OCI-LY7 (cell line): ENCODE data around the gene SYCP3. TPM values are rescaled to one million over a fixed set of nuclear protein-coding genes. Genes with fewer than 3 reads are reported as not detected.

Source experiments
- BruUV-seq: library from RNA; stranded (reverse); fragments of 400-500 nt; replicated peaks from 2 replicates; lab custom pipeline; 2021; lab: Mats Ljungman, UMichigan
- CTCF ChIA-PET: fragments of 300-600 bp; sonication (Branson Sonifier 250); formaldehyde crosslinking; loops from one replicate; lab custom pipeline; 2022; ENCODE audit warnings: antibody characterized with exemption; ENCODE audit not compliant: unreplicated experiment; lab: Charles Lee
- POLR2A ChIA-PET: fragments of 300-600 bp; sonication (Branson Sonifier 250); formaldehyde crosslinking; loops from one replicate; lab custom pipeline; 2022; ENCODE audit warnings: antibody characterized with exemption; lab: Charles Lee
- DNase-seq: peaks from one replicate; pipeline ENCODE4 v3.0.0-alpha.2; 2015; ENCODE audit warnings: low spot score
- H2AFZ ChIP-seq: fragments of 200-600 bp; sonication (generic), shearing (Covaris generic); 2 replicates; pipeline ENCODE4 v1.6.1; 2014; ENCODE audit warnings: mild to moderate bottlenecking, antibody characterized with exemption, low read length, moderate library complexity
- H3K27ac ChIP-seq: fragments of 200-600 bp; sonication (generic); 2 replicates; pipeline ENCODE4 v1.5.1; 2014; ENCODE audit warnings: mixed run types, low read depth, mild to moderate bottlenecking, moderate library complexity, low read length, inconsistent platforms; ENCODE audit not compliant: poor library complexity, severe bottlenecking
- H3K36me3 ChIP-seq: fragments of 200-600 bp; sonication (generic); 2 replicates; pipeline ENCODE4 v1.6.1; 2014; ENCODE audit warnings: mild to moderate bottlenecking, antibody characterized with exemption, low read length, moderate library complexity, mixed read lengths; ENCODE audit not compliant: insufficient read depth
- H3K4me1 ChIP-seq: fragments of 200-600 bp; sonication (generic); 2 replicates; pipeline ENCODE4 v1.5.1; 2014; ENCODE audit warnings: mild to moderate bottlenecking, low read length; ENCODE audit not compliant: insufficient read depth, poor library complexity, severe bottlenecking
- H3K4me2 ChIP-seq: fragments of 200-600 bp; sonication (generic); 2 replicates; pipeline ENCODE4 v1.6.1; 2014; ENCODE audit warnings: mild to moderate bottlenecking, low read length
- H3K4me3 ChIP-seq: fragments of 200-600 bp; sonication (generic); 2 replicates; pipeline ENCODE4 v1.5.1; 2014; ENCODE audit warnings: mild to moderate bottlenecking, low read depth, low read length; ENCODE audit not compliant: poor library complexity, severe bottlenecking
- H3K79me2 ChIP-seq: fragments of 200-600 bp; sonication (generic); 2 replicates; pipeline ENCODE4 v1.6.1; 2016; ENCODE audit warnings: low read depth, mild to moderate bottlenecking, low read length, moderate library complexity, mixed read lengths; ENCODE audit not compliant: insufficient read depth
- H3K9me2 ChIP-seq: fragments of 200-600 bp; sonication (generic); 2 replicates; pipeline ENCODE4 v1.6.1; 2016; ENCODE audit warnings: mild to moderate bottlenecking, low read length, mixed read lengths; ENCODE audit not compliant: insufficient read depth
- H3K9me3 ChIP-seq: fragments of 200-600 bp; sonication (generic); 2 replicates; pipeline ENCODE4 v1.6.1; 2014; ENCODE audit warnings: mild to moderate bottlenecking, mixed run types, low read length, mixed read lengths
- H4K20me1 ChIP-seq: fragments of 200-600 bp; sonication (generic); 2 replicates; pipeline ENCODE4 v1.6.1; 2014; ENCODE audit warnings: mild to moderate bottlenecking, antibody characterized with exemption, low read length, moderate library complexity, mixed read lengths; ENCODE audit not compliant: insufficient read depth
- CTCF ChIP-seq: fragments of 200-600 bp; sonication (generic); conservative IDR thresholded peaks from 2 replicates; pipeline ENCODE4 v1.5.1; 2014; ENCODE audit warnings: mild to moderate bottlenecking, antibody characterized with exemption, low read length, moderate library complexity, mixed read lengths
- EZH2phosphoT487 ChIP-seq: fragments of 200-600 bp; sonication (generic); IDR thresholded peaks from 2 replicates; pipeline ENCODE4 v1.6.1; 2018; ENCODE audit warnings: low read depth, borderline replicate concordance, mild to moderate bottlenecking, mixed run types, antibody characterized with exemption, low read length, moderate library complexity, mixed read lengths
- intact Hi-C: fragments of 100-400 bp; cut with micrococcal nuclease; formaldehyde crosslinking; loops from one replicate; pipeline ENCODE4 v1.10.0; 2022; ENCODE audit not compliant: unreplicated experiment
- total RNA-seq, 2 experiments: library from RNA; depleted of rRNA in 1 of 2; stranded (reverse); fragments of >200 nt in 1 of 2; shearing (Covaris generic) in 1 of 2; gene quantifications; 2 replicates each; pipeline ENCODE4 v1.2.3, GENCODE V29; 2014 to 2022

SYCP3 gene
- total RNA-seq, 2 experiments from 2014 or later, result 0.13 to 0.36 TPM

DNA sequence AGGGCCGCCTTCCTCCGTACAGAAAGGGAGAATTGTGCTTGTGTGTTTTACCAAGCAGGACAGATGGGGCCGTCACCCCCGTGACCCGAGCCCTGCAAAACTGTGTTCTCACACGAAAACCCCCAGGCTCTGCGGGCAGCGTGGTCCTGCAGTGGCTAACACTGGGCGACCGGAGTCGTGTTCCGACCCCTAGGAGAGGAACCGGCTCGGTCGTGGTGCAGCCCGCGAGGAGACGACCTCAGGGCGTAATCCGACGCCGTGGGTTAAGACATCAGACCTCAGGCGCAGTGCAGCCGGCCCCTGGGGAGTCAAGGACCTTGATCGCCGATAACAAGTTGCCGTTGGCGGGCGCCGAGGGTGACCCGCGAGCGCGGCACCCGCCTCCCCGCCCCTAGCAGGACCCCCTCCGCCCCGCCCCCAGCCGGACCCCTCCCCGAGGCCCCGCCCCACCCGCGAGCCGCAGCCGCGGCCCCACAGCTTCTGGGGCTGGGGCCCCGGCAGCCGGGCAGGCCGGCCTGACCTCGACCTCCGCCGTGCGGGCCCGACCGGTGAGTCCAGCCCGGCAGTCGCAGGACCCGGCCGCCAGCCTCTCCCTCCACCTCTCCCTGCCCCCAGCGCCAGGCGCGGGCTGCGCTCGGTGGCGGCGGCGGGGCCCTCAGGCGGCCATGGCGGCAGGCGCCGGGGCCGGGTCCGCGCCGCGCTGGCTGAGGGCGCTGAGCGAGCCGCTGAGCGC, 41.9 kb downstream of the SYCP3 start, which contains the start of gene CHPT1:
Gene CHPT1, plus strand, starts transcription at position 444 of the 733 bp plus-strand sequence. Its CDS starts 222 bp downstream, at position 666.
- ChIA-PET CTCF (no interaction called here), POLR2A (interaction anchor here (1.5 kb wide), 1 partner anchor 25 kb away, joined by 3 read pairs; no protein-coding TSS in a partner anchor)
- H2AFZ ChIP-seq, result peak within 1 kb of the TSS; percentile 97
- peaks cover 6% of the 10 kb centered on the region; the same call in 1 of the 2 replicates for H3K9me3 ChIP-seq
- H3K9me2 ChIP-seq, result no peaks in the 10 kb centered on the region
- H3K4me1 ChIP-seq, result peaks cover 45% of the 10 kb centered on the region
- BruUV-seq, result no TSS peak
- peak within 1 kb of the TSS; percentile 80 for H3K4me3 ChIP-seq
- intact Hi-C loops, result loop anchor here (2.0 to 5.0 kb wide), 2 partner anchors 27 to 135 kb away; partner anchors contain the start of gene GNPTAB
- no peaks in the 10 kb centered on the region; the same call in 1 of the 2 replicates for H3K36me3 ChIP-seq
- H4K20me1 ChIP-seq, result no peaks in the 10 kb centered on the region; the same call in 1 of the 2 replicates
- DNase-seq, result peak; percentile 83
- H3K4me2 ChIP-seq, result peak within 1 kb of the TSS; percentile 97
- peaks cover 16% of the 10 kb centered on the region; the same call in 1 of the 2 replicates for H3K79me2 ChIP-seq
- H3K27ac ChIP-seq, result peak within 1 kb of the TSS; percentile 56
- TF ChIP-seq EZH2phosphoT487, result no peak
- TF ChIP-seq CTCF, result no peak

DNA sequence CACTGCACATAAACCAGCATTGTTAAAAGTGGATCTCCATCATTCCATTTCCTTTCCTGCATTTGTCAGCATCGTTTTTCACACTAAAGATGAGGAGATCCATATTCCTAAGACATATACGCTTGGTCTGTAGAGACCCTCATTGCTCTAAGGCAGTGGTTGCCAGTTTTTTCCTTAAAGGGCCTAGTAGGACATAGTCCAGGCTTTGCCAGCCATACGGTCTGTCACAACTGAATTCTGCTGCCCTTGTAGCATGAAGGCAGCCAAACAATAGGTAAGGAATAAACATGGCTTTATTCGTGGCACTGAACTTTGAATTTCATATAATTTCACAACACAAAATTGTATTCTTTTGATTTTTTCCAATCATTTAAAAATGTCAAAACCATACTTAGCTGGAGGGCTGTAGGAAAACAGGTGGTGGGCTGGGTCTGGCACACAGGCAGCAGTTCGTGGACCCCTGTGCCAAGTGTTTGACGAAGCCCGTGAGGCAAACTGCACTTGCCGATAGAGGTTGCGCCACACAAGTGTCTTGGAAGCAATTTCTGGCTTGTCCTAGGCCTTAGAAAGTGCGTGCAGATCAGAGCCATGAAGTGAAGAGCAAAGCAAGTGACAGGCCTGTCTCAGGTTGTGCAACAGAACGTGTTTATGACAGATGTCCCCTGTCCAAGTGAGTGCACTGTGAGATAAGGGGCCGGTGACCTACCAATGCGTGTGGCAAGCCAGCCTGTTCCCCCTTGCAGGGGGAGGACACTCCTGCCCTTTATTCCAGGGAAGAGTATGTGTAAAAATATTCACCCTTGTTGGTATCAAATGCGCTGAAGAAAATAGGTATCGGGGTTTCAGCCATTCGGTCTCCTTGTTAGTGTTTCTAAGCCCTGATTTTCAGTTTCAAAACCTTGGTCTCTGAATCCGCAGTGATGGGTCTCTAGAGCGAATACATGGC, 42.7 kb downstream of the SYCP3 start:
- Histone ChIP-seq H3K79me2 (peaks cover 16% of the 10 kb centered on the region; the same call in 1 of the 2 replicates), H3K9me3 (peaks cover 6% of the 10 kb centered on the region; the same call in 1 of the 2 replicates), H2AFZ (peak overlapping the region; percentile 97), H3K9me2 (no peaks in the 10 kb centered on the region), H3K27ac (peak overlapping the region; percentile 41), H3K4me2 (peak overlapping the region; percentile 97), H3K36me3 (no peaks in the 10 kb centered on the region; the same call in 1 of the 2 replicates), H4K20me1 (no peaks in the 10 kb centered on the region; the same call in 1 of the 2 replicates), H3K4me1 (peaks cover 45% of the 10 kb centered on the region), H3K4me3 (peak overlapping the region; percentile 80)
- TF ChIP-seq CTCF, result no peak
- TF ChIP-seq EZH2phosphoT487, result no peak
- peak; percentile 31 for DNase-seq
- CTCF ChIA-PET, result no interaction called here
- POLR2A ChIA-PET, result interaction anchor here (0.6 kb wide), 1 partner anchor 56 kb away, joined by 3 read pairs; no protein-coding TSS in a partner anchor
- BruUV-seq, result no TSS peak
- intact Hi-C loops, result loop anchor here (2.0 to 5.0 kb wide), 2 partner anchors 26 to 136 kb away; partner anchors contain the start of gene GNPTAB
